Measurements from ENCODE around the gene TRA2A.

DNA sequence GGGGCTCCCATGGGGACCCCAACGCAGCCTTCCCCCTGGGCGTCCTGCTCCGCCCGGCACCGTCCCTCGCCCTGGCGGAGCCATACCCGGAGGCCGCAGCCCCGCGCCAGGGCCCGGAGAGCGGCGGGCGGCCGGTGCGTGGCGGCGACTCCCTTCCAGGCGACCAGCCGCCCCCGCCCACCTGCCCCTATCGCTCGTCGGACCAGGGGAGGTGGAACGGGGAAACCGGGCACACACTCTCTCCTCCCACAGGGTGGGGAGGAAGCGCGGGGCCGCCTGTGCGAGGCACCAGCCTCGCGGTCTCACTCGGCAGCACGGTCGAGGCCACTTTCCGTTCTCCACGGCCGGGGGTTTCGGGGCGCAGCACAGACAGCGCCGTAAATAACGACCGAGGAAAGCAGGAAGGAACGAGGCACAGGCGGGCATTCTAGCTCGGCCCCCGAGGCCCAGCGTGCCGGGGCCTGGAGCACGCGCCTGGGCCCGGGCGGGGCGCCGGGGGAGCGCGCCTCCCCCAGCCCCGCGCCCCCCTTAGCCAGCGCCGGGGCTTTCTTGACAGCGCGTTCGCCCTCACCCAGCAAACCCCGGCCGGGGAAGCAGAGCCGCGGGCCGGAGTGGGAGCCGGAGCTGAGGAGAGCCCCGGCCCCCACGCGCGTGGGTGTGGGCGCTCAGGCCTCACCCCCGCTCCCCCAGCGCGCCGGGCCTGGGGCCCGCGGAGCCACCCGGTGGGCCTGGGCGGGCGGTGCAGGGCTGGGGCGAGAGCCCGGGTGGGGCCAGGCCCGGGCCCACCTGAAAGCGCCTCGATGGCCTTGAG is 62.4 kb downstream of the TRA2A start:
- TF ChIP-seq POLR2AphosphoS5 (IDR thresholded peaks at IDR 0.05; ENCODE audit: low read length) (peak; percentile 77; the same call in 1 of the 2 replicates), HCFC1 (IDR thresholded peaks at IDR 0.05; ENCODE audit: low read length) (no peak)
- TF ChIP-seq, protein P1, sequence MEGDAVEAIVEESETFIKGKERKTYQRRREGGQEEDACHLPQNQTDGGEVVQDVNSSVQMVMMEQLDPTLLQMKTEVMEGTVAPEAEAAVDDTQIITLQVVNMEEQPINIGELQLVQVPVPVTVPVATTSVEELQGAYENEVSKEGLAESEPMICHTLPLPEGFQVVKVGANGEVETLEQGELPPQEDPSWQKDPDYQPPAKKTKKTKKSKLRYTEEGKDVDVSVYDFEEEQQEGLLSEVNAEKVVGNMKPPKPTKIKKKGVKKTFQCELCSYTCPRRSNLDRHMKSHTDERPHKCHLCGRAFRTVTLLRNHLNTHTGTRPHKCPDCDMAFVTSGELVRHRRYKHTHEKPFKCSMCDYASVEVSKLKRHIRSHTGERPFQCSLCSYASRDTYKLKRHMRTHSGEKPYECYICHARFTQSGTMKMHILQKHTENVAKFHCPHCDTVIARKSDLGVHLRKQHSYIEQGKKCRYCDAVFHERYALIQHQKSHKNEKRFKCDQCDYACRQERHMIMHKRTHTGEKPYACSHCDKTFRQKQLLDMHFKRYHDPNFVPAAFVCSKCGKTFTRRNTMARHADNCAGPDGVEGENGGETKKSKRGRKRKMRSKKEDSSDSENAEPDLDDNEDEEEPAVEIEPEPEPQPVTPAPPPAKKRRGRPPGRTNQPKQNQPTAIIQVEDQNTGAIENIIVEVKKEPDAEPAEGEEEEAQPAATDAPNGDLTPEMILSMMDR (IDR thresholded peaks at IDR 0.05 in 2 of 3, conservative IDR thresholded peaks at IDR 0.05 in 1 of 3; ENCODE audit: control insufficient read depth in 2 of 3, extremely low read depth in 1 of 3, insufficient read depth in 1 of 3, low read depth in 3 of 3, low read length in 3 of 3): peak; percentile 6 to 21 (median 19); a peak in 3 of 6 replicates
- TF ChIP-seq, protein P2, sequence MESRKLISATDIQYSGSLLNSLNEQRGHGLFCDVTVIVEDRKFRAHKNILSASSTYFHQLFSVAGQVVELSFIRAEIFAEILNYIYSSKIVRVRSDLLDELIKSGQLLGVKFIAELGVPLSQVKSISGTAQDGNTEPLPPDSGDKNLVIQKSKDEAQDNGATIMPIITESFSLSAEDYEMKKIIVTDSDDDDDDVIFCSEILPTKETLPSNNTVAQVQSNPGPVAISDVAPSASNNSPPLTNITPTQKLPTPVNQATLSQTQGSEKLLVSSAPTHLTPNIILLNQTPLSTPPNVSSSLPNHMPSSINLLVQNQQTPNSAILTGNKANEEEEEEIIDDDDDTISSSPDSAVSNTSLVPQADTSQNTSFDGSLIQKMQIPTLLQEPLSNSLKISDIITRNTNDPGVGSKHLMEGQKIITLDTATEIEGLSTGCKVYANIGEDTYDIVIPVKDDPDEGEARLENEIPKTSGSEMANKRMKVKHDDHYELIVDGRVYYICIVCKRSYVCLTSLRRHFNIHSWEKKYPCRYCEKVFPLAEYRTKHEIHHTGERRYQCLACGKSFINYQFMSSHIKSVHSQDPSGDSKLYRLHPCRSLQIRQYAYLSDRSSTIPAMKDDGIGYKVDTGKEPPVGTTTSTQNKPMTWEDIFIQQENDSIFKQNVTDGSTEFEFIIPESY (IDR thresholded peaks at IDR 0.05): no peak

All from GM12878 (cell line).